Hepatocyte (in vitro differentiated cells): ENCODE results near the gene CA5B. TPM values are rescaled to one million over a fixed set of nuclear protein-coding genes. Genes with fewer than 3 reads are reported as not detected.
"Not testable (repeated sequence)": the region's sequence is repeated elsewhere in the genome, so short reads cannot be mapped to it uniquely, and the experiment has no call there.

ENCODE experiments used
- DNase-seq: peaks from one replicate; pipeline ENCODE4 v3.0.0-alpha.2; 2016; ENCODE audit warnings: low spot score
- H2AFZ ChIP-seq: fragments of 200-600 bp; sonication (generic); 2 replicates; pipeline ENCODE4 v1.6.0; 2016; ENCODE audit warnings: antibody characterized with exemption, mild to moderate bottlenecking
- H3K27ac ChIP-seq: fragments of 200-600 bp; sonication (generic); 2 replicates; pipeline ENCODE4 v1.5.1; 2016; ENCODE audit warnings: mild to moderate bottlenecking
- H3K27me3 ChIP-seq: fragments of 200-600 bp; sonication (generic); 2 replicates; pipeline ENCODE4 v1.6.1; 2016
- H3K36me3 ChIP-seq: fragments of 200-600 bp; sonication (generic); replicated peaks from 2 replicates; pipeline ENCODE4 v1.5.1; 2016; ENCODE audit warnings: low read depth; ENCODE audit not compliant: insufficient read depth
- H3K4me1 ChIP-seq: fragments of 200-600 bp; sonication (generic); 2 replicates; pipeline ENCODE4 v1.5.1; 2016; ENCODE audit warnings: mild to moderate bottlenecking, moderate library complexity; ENCODE audit not compliant: insufficient read depth
- H3K4me2 ChIP-seq: fragments of 200-600 bp; sonication (generic); 2 replicates; pipeline ENCODE4 v1.6.0; 2016
- H3K4me3 ChIP-seq: fragments of 200-600 bp; sonication (generic); 2 replicates; pipeline ENCODE4 v1.5.1; 2016; ENCODE audit warnings: mild to moderate bottlenecking
- H3K79me2 ChIP-seq: fragments of 200-600 bp; sonication (generic); 2 replicates; pipeline ENCODE4 v1.6.0; 2017; ENCODE audit warnings: mild to moderate bottlenecking
- H3K9me2 ChIP-seq: fragments of 200-600 bp; sonication (generic); replicated peaks from 2 replicates; pipeline ENCODE4 v1.6.0; 2017; ENCODE audit warnings: mild to moderate bottlenecking; ENCODE audit not compliant: insufficient read depth
- H3K9me3 ChIP-seq: fragments of 200-600 bp; sonication (generic); 2 replicates; pipeline ENCODE4 v1.5.1; 2016; ENCODE audit warnings: low read depth, mild to moderate bottlenecking
- H4K20me1 ChIP-seq: fragments of 200-600 bp; sonication (generic); 2 replicates; pipeline ENCODE4 v1.6.0; 2016; ENCODE audit warnings: mild to moderate bottlenecking; ENCODE audit not compliant: insufficient read depth, poor library complexity, severe bottlenecking
- CTCF ChIP-seq: fragments of 200-600 bp; sonication (generic); IDR thresholded peaks from 2 replicates; pipeline ENCODE4 v1.5.1; 2016; ENCODE audit warnings: antibody characterized with exemption, mild to moderate bottlenecking; ENCODE audit not compliant: poor library complexity
- EZH2 ChIP-seq: fragments of 200-600 bp; sonication (generic); IDR thresholded peaks from 2 replicates; pipeline ENCODE4 v1.6.1; 2016; ENCODE audit warnings: antibody characterized with exemption, mild to moderate bottlenecking, borderline replicate concordance
- EZH2phosphoT487 ChIP-seq: fragments of 200-600 bp; sonication (generic); IDR thresholded peaks from one replicate; pipeline ENCODE4 v1.6.1; 2018; ENCODE audit warnings: antibody characterized with exemption, mild to moderate bottlenecking, low read depth, moderate library complexity; ENCODE audit not compliant: unreplicated experiment, severe bottlenecking
- WGBS: methylation state at CpG from one replicate; pipeline ENCODE4 v1.1.6; 2016; ENCODE audit warnings: low lambda C conversion rate; ENCODE audit errors: missing lambda C conversion rate; 5-methylcytosine and 5-hydroxymethylcytosine counted together
- polyA plus RNA-seq: library from polyadenylated mRNA; unstranded; fragments of >200 nt; fragmentation: Nextera tagmentation; extraction: Ambion mirVana; gene quantifications from 2 replicates; pipeline ENCODE4 v1.2.1, GENCODE V29; 2016
- total RNA-seq: library from RNA; depleted of rRNA; stranded (reverse); fragments of >200 nt; gene quantifications from 2 replicates; pipeline ENCODE4 v1.2.3, GENCODE V29; 2014

Gene CA5B
- total and polyA plus RNA-seq, 2 experiments from 2014 or later, result 6.8 to 11.1 TPM

GRCh38 chrX:15739886-15740285 is 1.8 kb downstream of the CA5B start:
- peak overlapping the region; percentile 81 for H3K4me2 ChIP-seq
- H3K27ac ChIP-seq, result no peak overlapping the region
- H3K9me2 ChIP-seq, result no peaks in the 10 kb centered on the region
- H3K27me3 ChIP-seq, result no peaks in the 10 kb centered on the region
- no peaks in the 10 kb centered on the region for H3K4me1 ChIP-seq
- TF ChIP-seq CTCF (no peak), EZH2 (no peak), EZH2phosphoT487 (no peak)
- no peaks in the 10 kb centered on the region for H3K36me3 ChIP-seq
- 74% methylated on average over 3 of the region's 3 CpGs for WGBS
- H3K4me3 ChIP-seq, result no peak overlapping the region
- H2AFZ ChIP-seq, result no peak overlapping the region
- H3K9me3 ChIP-seq, result no peaks in the 10 kb centered on the region
- no peak for DNase-seq
- H3K79me2 ChIP-seq, result peaks cover 5% of the 10 kb centered on the region
- H4K20me1 ChIP-seq, result no peaks in the 10 kb centered on the region

- H3K36me3 ChIP-seq, result no peaks in the 10 kb centered on the region
- no peak overlapping the region for H3K27ac ChIP-seq
- no peak overlapping the region for H2AFZ ChIP-seq
- no peaks in the 10 kb centered on the region for H4K20me1 ChIP-seq
- WGBS, result 76% methylated on average over 9 of the region's 9 CpGs
- H3K9me2 ChIP-seq, result no peaks in the 10 kb centered on the region
- H3K4me1 ChIP-seq, result peaks cover 7% of the 10 kb centered on the region
- H3K79me2 ChIP-seq, result peaks cover 7% of the 10 kb centered on the region
- no peaks in the 10 kb centered on the region for H3K27me3 ChIP-seq
- no peak for TF ChIP-seq CTCF
- no peak for TF ChIP-seq EZH2phosphoT487
- TF ChIP-seq EZH2, result no peak
- H3K4me3 ChIP-seq, result no peak overlapping the region
- DNase-seq, result peak; percentile 20
- H3K9me3 ChIP-seq, result no peaks in the 10 kb centered on the region
- no peak overlapping the region for H3K4me2 ChIP-seq
Observed at GRCh38 chrX:15744181-15744867, 6.3 kb downstream of the CA5B start.

- Histone ChIP-seq H3K9me2 (no peaks in the 10 kb centered on the region), H3K27ac (peak overlapping the region; percentile 5), H4K20me1 (no peaks in the 10 kb centered on the region), H3K36me3 (no peaks in the 10 kb centered on the region), H3K4me3 (no peak overlapping the region), H3K4me2 (peak overlapping the region; percentile 39), H3K27me3 (no peaks in the 10 kb centered on the region), H3K9me3 (no peaks in the 10 kb centered on the region), H3K4me1 (peaks cover 16% of the 10 kb centered on the region), H3K79me2 (peaks cover 4% of the 10 kb centered on the region), H2AFZ (no peak overlapping the region)
- TF ChIP-seq EZH2phosphoT487 (no peak), CTCF (no peak), EZH2 (no peak)
- DNase-seq, result no peak
- 49% methylated on average over 4 of the region's 4 CpGs for WGBS
Observed at GRCh38 chrX:15745179-15745578, 7.1 kb downstream of the CA5B start.

GRCh38 chrX:15746651-15747050 is 8.6 kb downstream of the CA5B start:
- not testable (repeated sequence) for DNase-seq, H3K79me2 ChIP-seq, H3K4me3 ChIP-seq, H3K27ac ChIP-seq, H3K9me2 ChIP-seq, H4K20me1 ChIP-seq, H2AFZ ChIP-seq, H3K27me3 ChIP-seq, H3K36me3 ChIP-seq, H3K9me3 ChIP-seq
- peaks cover 28% of the 10 kb centered on the region for H3K4me1 ChIP-seq
- peak overlapping the region; percentile 24 for H3K4me2 ChIP-seq
- WGBS, result 61% methylated on average over 6 of the region's 6 CpGs
